NCI-H446 (cell line): Measurements from ENCODE around the gene UBE2N.
"Not testable (repeated sequence)": the region's sequence is repeated elsewhere in the genome, so short reads cannot be mapped to it uniquely, and the experiment has no call there.

ENCODE experiments used
- DNase-seq, 2 experiments: peaks; one replicate each; lab custom pipeline; 2025; lab: John Stamatoyannopoulos, UW

Gene UBE2N

GRCh38 chr12:93443576-93443975 lies 1.8 kb upstream of the UBE2N start:
- DNase-seq = no peak

GRCh38 chr12:93442411-93443340 lies 929 bp upstream of the UBE2N start:
- DNase-seq = no peak

GRCh38 chr12:93441081-93441616 lies 598 bp downstream of the UBE2N start:
- DNase-seq = no peak

GRCh38 chr12:93440043-93440835 lies 1.5 kb downstream of the UBE2N start:
- no peak for DNase-seq

GRCh38 chr12:93438266-93439050 lies 3.3 kb downstream of the UBE2N start:
- no peak for DNase-seq

- DNase-seq = no peak
Observed at GRCh38 chr12:93434256-93434865, 7.4 kb downstream of the UBE2N start.

- not testable (repeated sequence) for DNase-seq
Observed at GRCh38 chr12:93432031-93432430, 9.7 kb downstream of the UBE2N start.

- no peak for DNase-seq
Observed at GRCh38 chr12:93430280-93430679, 11.5 kb downstream of the UBE2N start.

- no peak for DNase-seq
Observed at GRCh38 chr12:93429852-93430251, 11.9 kb downstream of the UBE2N start.

DNA sequence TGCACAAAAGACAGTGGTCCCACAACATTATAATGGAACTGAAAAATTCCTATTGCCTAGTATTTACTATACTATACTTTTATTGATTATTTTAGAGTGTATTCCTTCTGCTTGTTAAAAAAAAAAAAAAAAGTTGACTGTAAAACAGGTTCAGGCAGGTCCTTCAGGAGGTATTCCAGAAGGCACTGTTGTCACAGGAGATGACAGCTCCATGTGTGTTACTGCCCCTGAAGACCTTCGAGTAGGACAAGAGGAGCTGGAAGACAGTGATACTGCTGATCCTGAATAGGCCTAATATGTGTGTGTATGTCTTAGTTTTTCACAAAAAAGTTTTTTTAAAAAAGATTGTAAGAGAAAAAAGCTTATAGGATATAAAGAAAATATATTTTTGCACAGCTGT lies 12.3 kb downstream of the UBE2N start:
- DNase-seq = no peak

- no peak for DNase-seq
Observed at GRCh38 chr12:93427779-93428564, 13.8 kb downstream of the UBE2N start.

GRCh38 chr12:93426412-93426805 lies 15.3 kb downstream of the UBE2N start:
- no peak for DNase-seq

- DNase-seq = no peak
Observed at GRCh38 chr12:93425736-93426411, 15.9 kb downstream of the UBE2N start.

- no peak for DNase-seq
Observed at GRCh38 chr12:93422050-93422449, 19.7 kb downstream of the UBE2N start.

- DNase-seq = peak; percentile 48 to 68
Observed at GRCh38 chr12:93419388-93420034, 22.2 kb downstream of the UBE2N start.

DNA sequence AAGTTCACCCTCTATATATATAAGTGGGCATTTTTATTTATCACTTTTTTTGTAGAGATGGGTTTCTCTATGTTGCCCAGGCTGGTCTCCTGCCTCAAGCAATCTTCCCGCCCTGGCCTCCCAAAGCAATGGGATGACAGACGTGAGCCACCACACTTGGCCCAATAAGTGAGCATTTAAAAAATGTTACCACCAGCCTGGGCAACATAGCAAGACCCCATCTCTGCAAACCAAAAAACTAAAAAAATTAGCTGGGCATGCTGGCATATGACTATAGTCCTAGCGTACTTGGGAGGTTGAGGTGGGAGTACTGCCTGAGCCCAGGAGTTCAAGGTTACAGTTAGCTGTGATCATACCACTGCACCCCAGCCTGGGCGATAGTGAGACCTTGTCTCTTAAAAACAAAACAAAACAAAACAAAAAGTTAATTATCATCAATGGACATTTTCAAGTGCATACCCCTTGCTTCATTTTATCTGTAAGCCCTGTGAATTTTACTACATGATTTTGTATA lies 23.7 kb downstream of the UBE2N start:
- no peak for DNase-seq

GRCh38 chr12:93415723-93416464 lies 25.9 kb downstream of the UBE2N start:
- no peak for DNase-seq

DNA sequence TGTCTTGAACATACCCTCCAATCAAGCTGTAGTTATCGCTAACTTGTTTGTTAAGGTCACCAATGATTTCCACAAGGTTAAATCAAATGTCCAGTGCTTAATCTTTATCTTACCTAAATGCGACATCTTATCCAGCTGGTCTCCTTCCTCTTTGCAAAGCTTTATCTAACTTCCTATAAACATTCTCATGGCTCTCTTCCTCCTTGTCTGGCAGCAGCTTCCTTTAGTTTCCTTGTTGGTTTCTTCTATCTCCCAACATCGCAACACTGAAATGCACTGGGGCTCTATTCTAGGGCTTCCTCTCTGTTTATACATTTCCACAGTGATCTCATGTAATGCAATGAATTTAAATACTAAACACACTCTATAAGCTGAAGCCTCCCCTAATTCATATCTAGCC lies 28.7 kb downstream of the UBE2N start:
- no peak for DNase-seq

DNA sequence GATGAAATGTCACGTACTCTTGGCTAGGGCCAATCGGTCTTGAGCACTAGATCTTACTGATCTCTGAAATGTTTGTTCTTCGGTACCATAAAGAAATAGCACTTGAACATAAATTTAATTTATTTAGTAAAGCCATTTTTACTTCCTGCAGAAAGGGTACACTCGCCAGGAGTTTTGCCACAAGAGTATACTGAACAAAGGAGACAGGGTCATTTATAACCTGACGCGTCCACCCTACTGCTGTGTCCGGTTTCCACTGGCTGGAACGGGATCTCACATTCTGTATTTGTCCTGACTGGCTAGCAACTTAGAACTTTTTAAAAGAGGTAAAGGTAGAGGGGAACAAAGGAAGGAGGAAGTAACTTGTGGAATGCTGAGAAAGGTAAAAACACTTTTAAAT lies 29.4 kb downstream of the UBE2N start:
- DNase-seq = not testable (repeated sequence)
